ENCODE data around the gene ACTR3C.

DNA sequence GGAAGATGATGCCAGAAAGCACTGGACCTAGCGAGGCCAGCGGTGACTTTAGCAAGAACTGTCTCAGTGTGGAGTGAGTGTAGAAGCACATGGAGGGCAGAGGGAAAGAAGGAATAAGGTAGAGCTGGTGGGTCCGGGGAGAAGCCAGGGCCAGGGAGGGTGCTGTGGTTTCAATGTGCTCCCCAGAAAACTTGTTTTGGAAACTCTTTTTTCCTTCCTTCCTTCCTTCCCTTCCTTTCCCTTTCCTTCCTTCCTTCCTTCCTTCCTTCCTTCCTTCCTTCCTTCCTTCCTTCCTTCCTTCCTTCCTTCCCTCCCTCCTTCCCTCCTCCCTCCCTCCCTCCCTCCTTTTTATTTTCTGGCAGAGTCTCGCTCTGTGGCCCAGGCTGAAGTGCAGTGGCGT lies 23.6 kb upstream of the ACTR3C start:
- TF ChIP-seq, protein P1, sequence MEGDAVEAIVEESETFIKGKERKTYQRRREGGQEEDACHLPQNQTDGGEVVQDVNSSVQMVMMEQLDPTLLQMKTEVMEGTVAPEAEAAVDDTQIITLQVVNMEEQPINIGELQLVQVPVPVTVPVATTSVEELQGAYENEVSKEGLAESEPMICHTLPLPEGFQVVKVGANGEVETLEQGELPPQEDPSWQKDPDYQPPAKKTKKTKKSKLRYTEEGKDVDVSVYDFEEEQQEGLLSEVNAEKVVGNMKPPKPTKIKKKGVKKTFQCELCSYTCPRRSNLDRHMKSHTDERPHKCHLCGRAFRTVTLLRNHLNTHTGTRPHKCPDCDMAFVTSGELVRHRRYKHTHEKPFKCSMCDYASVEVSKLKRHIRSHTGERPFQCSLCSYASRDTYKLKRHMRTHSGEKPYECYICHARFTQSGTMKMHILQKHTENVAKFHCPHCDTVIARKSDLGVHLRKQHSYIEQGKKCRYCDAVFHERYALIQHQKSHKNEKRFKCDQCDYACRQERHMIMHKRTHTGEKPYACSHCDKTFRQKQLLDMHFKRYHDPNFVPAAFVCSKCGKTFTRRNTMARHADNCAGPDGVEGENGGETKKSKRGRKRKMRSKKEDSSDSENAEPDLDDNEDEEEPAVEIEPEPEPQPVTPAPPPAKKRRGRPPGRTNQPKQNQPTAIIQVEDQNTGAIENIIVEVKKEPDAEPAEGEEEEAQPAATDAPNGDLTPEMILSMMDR (IDR thresholded peaks at IDR 0.05): no peak
- TF ChIP-seq POLR2A (IDR thresholded peaks at IDR 0.05) (no peak), POLR2AphosphoS5 (IDR thresholded peaks at IDR 0.05) (no peak)

All from prostate gland (tissue), 2 donors.